Fibroblast of lung (primary cell): Measurements from ENCODE around the gene DPH2.

Source experiments
- EZH2 ChIP-seq: IDR thresholded peaks from 2 replicates; pipeline ENCODE4 v1.5.1; 2012; ENCODE audit warnings: low read length, control low read depth, mild to moderate bottlenecking; ENCODE audit errors: missing control alignments
- TF ChIP-seq, protein P1 (sequence below), 2 donors: IDR thresholded peaks in 1 of 2; conservative IDR thresholded peaks in 1 of 2; 1 replicate in 1 of 2; 2 replicates in 1 of 2; pipeline ENCODE4 v1.5.1; 2011 to 2012; ENCODE audit warnings: low read length in 2 of 2, control low read depth in 1 of 2, inconsistent platforms in 1 of 2, low read depth in 1 of 2, mild to moderate bottlenecking in 1 of 2

DNA sequence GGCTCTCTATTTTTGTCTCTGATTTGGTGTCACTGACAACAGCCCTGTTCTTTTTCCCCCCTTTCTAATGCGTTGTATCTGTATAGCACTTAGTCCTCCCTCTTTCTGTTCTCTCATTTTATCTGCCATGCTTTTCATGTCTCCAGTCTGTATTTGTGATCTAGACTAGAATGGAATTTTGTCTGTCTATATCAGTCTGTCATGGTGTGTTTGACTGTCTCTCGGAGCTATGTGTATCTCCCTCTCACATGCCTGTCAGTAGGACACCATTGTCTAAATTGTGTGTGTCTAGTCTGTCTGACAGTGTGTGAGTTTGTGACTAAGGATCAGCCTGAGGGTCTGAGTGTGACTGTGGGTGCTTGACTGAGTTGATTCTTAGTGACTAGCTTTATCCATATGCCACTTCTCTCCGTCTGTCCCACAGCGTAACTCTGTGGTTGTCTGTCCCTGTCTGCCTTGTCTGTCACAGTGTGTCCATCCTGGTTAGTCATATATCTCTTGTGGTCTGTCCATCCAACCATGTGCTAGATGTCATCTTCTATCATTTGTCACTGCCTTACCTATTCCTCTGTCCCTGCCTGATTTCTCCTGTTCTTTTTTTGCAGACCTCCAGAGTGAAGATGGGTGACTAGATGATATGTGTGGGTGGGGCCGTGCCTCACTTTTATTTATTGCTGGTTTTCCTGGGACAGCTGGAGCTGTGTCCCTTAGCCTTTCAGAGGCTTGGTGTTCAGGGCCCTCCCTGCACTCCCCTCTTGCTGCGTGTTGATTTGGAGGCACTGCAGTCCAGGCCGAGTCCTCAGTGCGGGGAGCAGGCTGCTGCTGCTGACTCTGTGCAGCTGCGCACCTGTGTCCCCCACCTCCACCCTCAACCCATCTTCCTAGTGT is 7.8 kb downstream of the DPH2 start:
- TF ChIP-seq, protein P1, sequence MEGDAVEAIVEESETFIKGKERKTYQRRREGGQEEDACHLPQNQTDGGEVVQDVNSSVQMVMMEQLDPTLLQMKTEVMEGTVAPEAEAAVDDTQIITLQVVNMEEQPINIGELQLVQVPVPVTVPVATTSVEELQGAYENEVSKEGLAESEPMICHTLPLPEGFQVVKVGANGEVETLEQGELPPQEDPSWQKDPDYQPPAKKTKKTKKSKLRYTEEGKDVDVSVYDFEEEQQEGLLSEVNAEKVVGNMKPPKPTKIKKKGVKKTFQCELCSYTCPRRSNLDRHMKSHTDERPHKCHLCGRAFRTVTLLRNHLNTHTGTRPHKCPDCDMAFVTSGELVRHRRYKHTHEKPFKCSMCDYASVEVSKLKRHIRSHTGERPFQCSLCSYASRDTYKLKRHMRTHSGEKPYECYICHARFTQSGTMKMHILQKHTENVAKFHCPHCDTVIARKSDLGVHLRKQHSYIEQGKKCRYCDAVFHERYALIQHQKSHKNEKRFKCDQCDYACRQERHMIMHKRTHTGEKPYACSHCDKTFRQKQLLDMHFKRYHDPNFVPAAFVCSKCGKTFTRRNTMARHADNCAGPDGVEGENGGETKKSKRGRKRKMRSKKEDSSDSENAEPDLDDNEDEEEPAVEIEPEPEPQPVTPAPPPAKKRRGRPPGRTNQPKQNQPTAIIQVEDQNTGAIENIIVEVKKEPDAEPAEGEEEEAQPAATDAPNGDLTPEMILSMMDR (conservative IDR thresholded peaks at IDR 0.05 in 1 of 2, IDR thresholded peaks at IDR 0.05 in 1 of 2; ENCODE audit: low read depth in 1 of 2, low read length in 2 of 2) = no peak
- TF ChIP-seq EZH2 = no peak
